Muscle of leg (tissue), 11 donors: ENCODE measurements around the gene LRRC3. TPM values are rescaled to one million over a fixed set of nuclear protein-coding genes. Genes with fewer than 3 reads are reported as not detected.

ENCODE experiments used
- DNase-seq: peaks from one replicate; pipeline ENCODE4 v3.0.0; 2013
- H3K27ac ChIP-seq: one replicate; pipeline ENCODE4 v1.5.1; 2013; ENCODE audit warnings: mild to moderate bottlenecking, low read length, control low read depth
- H3K27me3 ChIP-seq: one replicate; pipeline ENCODE4 v1.6.1; 2013; ENCODE audit warnings: low read length; ENCODE audit not compliant: control insufficient read depth, insufficient read depth
- H3K36me3 ChIP-seq: one replicate; pipeline ENCODE4 v1.6.1; 2013; ENCODE audit warnings: low read length; ENCODE audit not compliant: control insufficient read depth, insufficient read depth
- H3K4me1 ChIP-seq: one replicate; pipeline ENCODE4 v1.6.1; 2013; ENCODE audit warnings: low read length; ENCODE audit not compliant: control insufficient read depth, insufficient read depth
- H3K4me3 ChIP-seq: one replicate; pipeline ENCODE4 v1.5.1; 2013; ENCODE audit warnings: low read length, control low read depth
- H3K9me3 ChIP-seq: replicated peaks from 2 replicates; pipeline ENCODE4 v1.6.1; 2013; ENCODE audit warnings: low read depth, low read length; ENCODE audit not compliant: control insufficient read depth
- WGBS: methylation state at CpG from one replicate; pipeline ENCODE4 v1.1.5; 2013; ENCODE audit warnings: missing lambda C conversion rate; ENCODE audit not compliant: insufficient coverage; 5-methylcytosine and 5-hydroxymethylcytosine counted together
- polyA plus RNA-seq, 8 donors: library from polyadenylated mRNA; unstranded; fragments of 120-200 nt; gene quantifications; one replicate each; pipeline versions ENCODE4 v1.2.1 to v1.2.3, GENCODE V29; 2013; ENCODE audit warnings: inconsistent platforms in 1 of 8, low replicate concordance in 1 of 8; ENCODE audit not compliant: insufficient read length in 8 of 8, insufficient read depth in 1 of 8
- total RNA-seq: library from RNA; stranded (reverse); fragments of 120-200 nt; gene quantifications from one replicate; pipeline ENCODE4 v1.2.4, GENCODE V29; 2013

The LRRC3 gene
- total and polyA plus RNA-seq, 9 donors = 0.98 to 4.2 (median 2.5) TPM

- Histone ChIP-seq H3K27me3 (no peaks in the 10 kb centered on the region), H3K27ac (no peak overlapping the region), H3K36me3 (no peaks in the 10 kb centered on the region), H3K4me3 (no peak overlapping the region), H3K4me1 (no peaks in the 10 kb centered on the region), H3K9me3 (peaks cover 3% of the 10 kb centered on the region)
- WGBS = 76% methylated on average over 32 of the region's 34 CpGs
- DNase-seq = no peak
These were observed 22.2 kb upstream of the LRRC3 start for GRCh38 chr21:44432841-44433790.

- peaks cover 3% of the 10 kb centered on the region for H3K9me3 ChIP-seq
- H3K27ac ChIP-seq = no peak overlapping the region
- no peaks in the 10 kb centered on the region for H3K4me1 ChIP-seq
- H3K27me3 ChIP-seq = no peaks in the 10 kb centered on the region
- no peak overlapping the region for H3K4me3 ChIP-seq
- no peaks in the 10 kb centered on the region for H3K36me3 ChIP-seq
- no peak for DNase-seq
- 91% methylated on average over 31 of the region's 39 CpGs for WGBS
These were observed 21.3 kb upstream of the LRRC3 start for GRCh38 chr21:44433791-44434567.

- DNase-seq = no peak
- Histone ChIP-seq H3K27me3 (no peaks in the 10 kb centered on the region), H3K27ac (no peak overlapping the region), H3K4me1 (no peaks in the 10 kb centered on the region), H3K4me3 (no peak overlapping the region), H3K9me3 (peaks cover 3% of the 10 kb centered on the region), H3K36me3 (no peaks in the 10 kb centered on the region)
- 68% methylated on average over 13 of the region's 13 CpGs for WGBS
These were observed 20.8 kb upstream of the LRRC3 start for GRCh38 chr21:44434568-44434925.

- Histone ChIP-seq H3K27ac (no peak overlapping the region), H3K4me3 (no peak overlapping the region), H3K4me1 (no peaks in the 10 kb centered on the region), H3K36me3 (no peaks in the 10 kb centered on the region), H3K27me3 (no peaks in the 10 kb centered on the region), H3K9me3 (no peaks in the 10 kb centered on the region)
- 82% methylated on average over 24 of the region's 28 CpGs for WGBS
- DNase-seq = no peak
These were observed 20.2 kb upstream of the LRRC3 start for GRCh38 chr21:44434936-44435635.

GRCh38 chr21:44436111-44436611 is 19.1 kb upstream of the LRRC3 start:
- Histone ChIP-seq H3K27me3 (no peaks in the 10 kb centered on the region), H3K4me1 (no peaks in the 10 kb centered on the region), H3K27ac (no peak overlapping the region), H3K4me3 (no peak overlapping the region), H3K9me3 (no peaks in the 10 kb centered on the region), H3K36me3 (no peaks in the 10 kb centered on the region)
- no peak for DNase-seq
- 84% methylated on average over 11 of the region's 13 CpGs for WGBS

- Histone ChIP-seq H3K9me3 (no peaks in the 10 kb centered on the region), H3K27me3 (no peaks in the 10 kb centered on the region), H3K36me3 (no peaks in the 10 kb centered on the region), H3K4me1 (no peaks in the 10 kb centered on the region), H3K27ac (no peak overlapping the region), H3K4me3 (no peak overlapping the region)
- DNase-seq = no peak
- 76% methylated on average over 18 of the region's 18 CpGs for WGBS
These were observed 18.4 kb upstream of the LRRC3 start for GRCh38 chr21:44436958-44437357.

GRCh38 chr21:44437371-44437695 is 18.0 kb upstream of the LRRC3 start:
- Histone ChIP-seq H3K36me3 (no peaks in the 10 kb centered on the region), H3K27me3 (no peaks in the 10 kb centered on the region), H3K4me3 (no peak overlapping the region), H3K4me1 (no peaks in the 10 kb centered on the region), H3K27ac (no peak overlapping the region), H3K9me3 (no peaks in the 10 kb centered on the region)
- 79% methylated on average over 3 of the region's 5 CpGs for WGBS
- no peak for DNase-seq

- Histone ChIP-seq H3K27ac (no peak overlapping the region), H3K9me3 (no peaks in the 10 kb centered on the region), H3K36me3 (no peaks in the 10 kb centered on the region), H3K27me3 (no peaks in the 10 kb centered on the region), H3K4me1 (no peaks in the 10 kb centered on the region), H3K4me3 (no peak overlapping the region)
- no peak for DNase-seq
- WGBS = 75% methylated on average over 18 of the region's 19 CpGs
These were observed 17.4 kb upstream of the LRRC3 start for GRCh38 chr21:44437696-44438431.

GRCh38 chr21:44438531-44439210 is 16.6 kb upstream of the LRRC3 start:
- Histone ChIP-seq H3K4me3 (no peak overlapping the region), H3K9me3 (no peaks in the 10 kb centered on the region), H3K4me1 (no peaks in the 10 kb centered on the region), H3K36me3 (no peaks in the 10 kb centered on the region), H3K27me3 (no peaks in the 10 kb centered on the region), H3K27ac (no peak overlapping the region)
- no peak for DNase-seq
- 78% methylated on average over 34 of the region's 34 CpGs for WGBS
